Inflammatory macrophage treated with lipopolysaccharide for 1 hour (primary cell): ENCODE results near the gene RGS3.

Experiments used
- DNase-seq, 2 donors: peaks; one replicate each; pipeline ENCODE4 v3.0.0-alpha.2; 2020 to 2022

The RGS3 gene

DNA sequence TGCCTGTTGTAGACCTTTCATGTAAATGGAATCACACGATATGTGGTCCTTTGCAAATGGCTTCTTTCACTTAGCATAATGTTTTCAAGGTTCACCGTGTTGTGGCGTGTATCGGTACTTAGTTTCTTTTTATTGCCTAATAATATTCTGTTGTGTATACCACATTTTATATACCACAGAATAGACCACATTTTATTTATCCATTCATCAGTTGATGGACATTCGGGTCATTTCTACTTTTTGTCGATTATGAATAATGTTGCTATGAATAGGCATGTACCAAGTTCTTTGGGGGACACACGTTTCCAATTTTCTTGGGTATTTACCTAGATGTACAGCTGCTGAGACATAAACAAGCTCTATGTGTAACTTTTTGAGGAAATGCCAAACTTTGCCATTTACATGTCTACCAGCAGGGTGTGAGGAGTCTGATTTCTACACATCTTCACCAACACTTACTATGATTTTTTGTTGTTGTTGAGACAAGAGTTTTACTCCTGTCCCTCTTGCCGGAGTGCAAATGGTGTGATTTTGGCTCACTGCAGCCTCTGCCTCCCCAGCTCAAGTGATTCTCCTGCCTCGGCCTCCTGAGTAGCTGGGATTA lies 144.7 kb downstream of the RGS3 start:
- no peak for DNase-seq

- no peak for DNase-seq
These were observed 146.2 kb downstream of the RGS3 start for GRCh38 chr9:113609562-113610318.

- DNase-seq = no peak
These were observed 148.1 kb downstream of the RGS3 start for GRCh38 chr9:113611461-113612215.

DNA sequence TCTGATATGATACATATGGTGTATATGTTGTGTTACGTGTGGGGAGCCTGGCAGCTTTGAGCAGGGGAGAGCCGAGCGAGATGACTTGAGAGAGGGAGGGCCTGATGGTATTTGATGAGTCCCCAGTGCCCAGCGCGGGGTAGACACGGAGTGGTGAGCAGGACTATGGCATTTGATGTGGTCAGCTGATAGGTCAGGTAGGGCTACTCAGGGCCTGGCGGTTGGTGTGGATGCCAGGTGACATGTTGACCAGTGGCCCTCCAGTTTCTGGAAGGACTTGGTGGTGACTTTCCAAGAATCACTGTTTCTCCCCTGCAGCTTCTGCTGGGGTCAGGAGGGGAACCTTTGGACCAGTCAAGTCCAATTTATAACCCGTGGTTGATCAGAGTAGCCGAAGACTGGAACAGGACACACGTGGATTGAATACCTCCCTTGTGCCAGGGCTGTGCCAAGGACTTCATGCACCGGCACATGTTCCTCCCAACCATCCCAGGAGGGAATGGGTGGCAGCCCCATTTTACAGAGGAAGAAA lies 148.8 kb downstream of the RGS3 start:
- DNase-seq = no peak

GRCh38 chr9:113612828-113613227 lies 149.3 kb downstream of the RGS3 start:
- no peak for DNase-seq

DNA sequence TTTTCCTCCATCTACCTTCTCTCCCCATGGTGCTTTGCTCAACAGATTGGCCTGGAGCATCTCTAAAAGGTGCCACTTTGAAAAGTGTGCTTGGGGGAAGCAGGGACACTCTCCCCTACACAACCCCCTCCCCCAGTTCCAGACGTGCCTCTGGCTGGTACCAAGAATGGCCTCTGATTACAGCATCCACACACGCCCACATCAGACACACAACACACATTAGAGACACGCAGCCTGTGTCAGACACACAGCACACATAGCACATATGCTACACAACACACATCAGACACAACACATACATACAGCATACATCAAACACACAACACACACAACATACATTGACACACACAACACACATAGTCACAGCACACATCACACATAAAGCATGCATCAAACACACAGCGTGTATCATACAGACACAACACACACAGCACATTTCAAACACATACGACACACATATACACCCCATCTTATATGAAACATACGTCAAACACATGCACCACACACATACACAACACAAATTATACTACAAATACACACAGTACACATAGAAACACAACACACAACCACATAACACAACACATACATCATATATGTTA lies 150.4 kb downstream of the RGS3 start:
- DNase-seq = no peak

DNA sequence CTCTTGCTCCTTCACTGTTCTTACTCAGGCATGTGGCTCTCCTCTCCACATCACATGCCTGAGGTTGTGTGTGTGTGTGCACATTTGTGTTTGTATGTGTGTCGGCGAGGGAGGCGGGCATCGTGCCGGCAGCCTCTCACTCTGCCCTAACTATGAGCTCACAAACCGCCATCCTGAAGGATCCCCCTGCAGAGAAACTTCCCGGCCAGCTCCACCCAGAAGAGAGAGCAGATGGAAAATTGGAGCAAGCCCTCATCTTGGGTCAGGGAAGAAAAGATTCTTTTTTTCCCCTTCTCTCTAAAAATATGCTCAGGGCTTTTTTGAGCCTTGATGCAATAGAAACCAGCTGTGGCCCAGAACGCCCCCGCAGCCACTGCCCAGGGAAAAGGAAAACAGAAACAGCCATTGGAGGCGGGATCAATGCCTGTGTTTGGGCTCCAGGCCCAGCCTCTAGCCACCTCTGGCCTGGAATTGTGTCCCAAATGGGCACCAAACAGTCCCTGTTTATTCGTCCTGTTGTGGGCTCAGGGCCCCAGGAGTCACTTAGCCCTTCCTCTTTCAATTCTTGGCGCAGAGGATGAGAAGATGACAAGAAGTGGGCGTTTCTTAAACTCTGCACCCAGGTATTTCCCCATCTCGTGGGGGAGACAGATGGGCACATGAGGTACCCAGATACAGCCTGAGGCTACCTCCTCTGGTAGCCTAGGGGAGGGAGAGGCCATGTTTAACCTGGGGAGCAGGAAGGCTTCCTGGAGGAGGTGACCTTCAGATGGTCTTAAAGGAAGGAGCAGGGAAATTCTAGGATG lies 151.5 kb downstream of the RGS3 start:
- DNase-seq = peak; percentile 66 to 78

GRCh38 chr9:113616116-113616515 lies 152.6 kb downstream of the RGS3 start:
- no peak for DNase-seq

DNA sequence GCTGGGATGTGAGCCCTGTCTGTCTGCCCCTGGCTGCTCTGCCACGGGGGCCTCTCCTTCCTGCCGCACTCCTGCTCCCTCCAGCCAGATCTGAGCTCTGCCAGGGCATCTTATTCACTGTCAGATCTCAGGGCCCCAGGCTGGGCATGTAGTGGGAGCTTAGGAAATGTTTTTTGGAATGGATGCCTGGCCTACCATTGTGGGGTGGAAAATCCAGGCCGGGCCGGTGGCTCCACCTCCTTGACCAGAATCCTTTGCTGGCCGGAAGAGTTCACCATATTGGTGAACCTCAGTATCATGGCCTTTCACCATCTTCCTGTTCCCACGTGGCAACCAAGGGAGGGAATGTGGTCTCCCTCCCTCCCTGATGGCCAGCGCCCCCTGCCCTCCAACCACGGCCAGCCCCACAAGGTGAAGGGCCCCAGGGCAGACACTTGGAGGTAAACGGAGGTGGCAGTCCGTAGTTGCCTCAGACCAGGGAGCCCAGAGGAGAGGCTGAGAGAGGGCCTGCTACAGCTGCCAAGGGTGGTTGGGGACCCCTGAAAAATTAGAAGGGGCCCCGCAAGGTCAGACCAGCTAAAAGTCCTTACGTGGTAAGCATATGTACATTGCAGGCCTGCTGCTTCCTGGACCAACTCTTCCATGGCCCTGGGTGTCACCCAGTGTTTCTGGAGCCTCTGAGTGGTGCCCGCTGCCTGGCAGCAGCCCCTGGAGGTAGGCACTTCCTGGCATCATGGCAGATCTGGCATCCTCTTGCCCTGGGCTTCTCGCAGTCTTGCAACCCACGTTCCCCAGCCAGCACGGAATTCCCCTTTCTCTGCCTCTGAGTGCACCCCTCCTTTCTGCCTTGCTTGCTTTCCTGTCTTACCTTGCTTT lies 153.3 kb downstream of the RGS3 start:
- no peak for DNase-seq

DNA sequence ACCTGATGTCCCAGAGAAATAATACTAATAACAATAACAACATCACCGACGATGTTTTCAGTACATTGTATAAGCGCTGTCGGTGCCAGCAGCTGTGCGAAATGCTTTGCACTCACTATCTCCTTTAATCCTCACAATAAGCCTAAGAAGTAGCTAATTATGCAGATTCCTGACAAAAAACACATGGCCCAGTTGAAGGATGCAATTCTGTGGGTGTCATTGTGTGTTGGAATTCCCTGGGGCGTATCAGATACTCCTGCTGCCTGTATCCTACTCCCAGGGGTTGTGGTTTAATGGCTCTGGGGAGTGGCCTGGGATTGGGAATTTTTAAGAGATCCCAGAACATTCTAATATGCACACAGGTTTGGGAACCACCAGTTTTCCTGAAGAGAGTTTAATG lies 154.0 kb downstream of the RGS3 start:
- no peak for DNase-seq

DNA sequence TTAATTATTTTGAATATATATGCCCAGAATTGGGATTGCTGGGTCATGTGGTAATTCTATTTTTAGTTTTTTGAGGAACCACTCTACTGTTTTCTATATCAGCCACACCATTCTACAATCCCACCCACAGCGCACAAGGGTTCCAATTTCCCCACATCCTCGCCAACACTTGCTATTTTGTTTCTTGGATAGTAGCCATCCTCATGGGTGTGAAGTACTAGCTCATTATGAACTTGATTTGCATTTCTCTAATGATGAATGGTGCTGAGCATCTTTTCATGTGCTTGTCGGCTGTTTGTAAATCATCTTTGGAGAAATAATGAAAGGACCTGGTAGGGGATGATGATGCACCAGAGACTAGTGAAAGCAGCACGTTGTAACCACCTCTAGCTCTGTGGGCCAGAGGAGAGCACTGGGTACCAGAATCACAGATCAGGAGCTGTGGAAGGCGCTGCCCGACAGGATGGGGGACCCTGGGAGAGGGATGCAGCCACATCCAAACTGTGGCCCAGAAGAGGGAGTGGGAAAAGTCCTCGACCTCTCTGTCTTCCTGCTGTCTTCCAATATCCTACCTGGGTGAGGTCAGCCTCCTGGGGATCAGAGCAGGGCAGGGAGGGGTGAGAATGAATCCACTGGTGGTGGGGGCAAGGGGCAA lies 155.4 kb downstream of the RGS3 start:
- no peak for DNase-seq

- no peak for DNase-seq
These were observed 156.2 kb downstream of the RGS3 start for GRCh38 chr9:113619491-113620376.

GRCh38 chr9:113620377-113621161 lies 157.0 kb downstream of the RGS3 start:
- no peak for DNase-seq

GRCh38 chr9:113621309-113621791 lies 157.8 kb downstream of the RGS3 start:
- DNase-seq = no peak

DNA sequence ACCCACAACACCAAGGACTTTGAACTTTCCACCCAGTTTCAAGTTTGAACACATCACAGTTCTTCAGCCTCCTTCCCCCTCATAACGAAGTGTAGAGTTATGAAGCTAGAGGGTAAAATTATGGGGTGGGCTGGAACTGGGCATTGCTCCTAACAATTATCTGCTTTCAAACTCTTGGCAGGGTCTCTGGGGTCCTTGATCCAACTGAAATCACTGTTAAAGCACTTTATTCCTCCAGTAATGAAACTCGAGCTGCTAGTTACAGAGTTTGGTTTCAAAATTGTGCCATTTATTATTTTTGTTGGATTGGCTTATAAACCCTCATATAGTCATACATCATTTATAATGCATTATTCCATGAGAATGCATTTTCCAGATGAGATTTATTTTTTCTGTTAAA lies 158.5 kb downstream of the RGS3 start:
- DNase-seq = no peak

DNA sequence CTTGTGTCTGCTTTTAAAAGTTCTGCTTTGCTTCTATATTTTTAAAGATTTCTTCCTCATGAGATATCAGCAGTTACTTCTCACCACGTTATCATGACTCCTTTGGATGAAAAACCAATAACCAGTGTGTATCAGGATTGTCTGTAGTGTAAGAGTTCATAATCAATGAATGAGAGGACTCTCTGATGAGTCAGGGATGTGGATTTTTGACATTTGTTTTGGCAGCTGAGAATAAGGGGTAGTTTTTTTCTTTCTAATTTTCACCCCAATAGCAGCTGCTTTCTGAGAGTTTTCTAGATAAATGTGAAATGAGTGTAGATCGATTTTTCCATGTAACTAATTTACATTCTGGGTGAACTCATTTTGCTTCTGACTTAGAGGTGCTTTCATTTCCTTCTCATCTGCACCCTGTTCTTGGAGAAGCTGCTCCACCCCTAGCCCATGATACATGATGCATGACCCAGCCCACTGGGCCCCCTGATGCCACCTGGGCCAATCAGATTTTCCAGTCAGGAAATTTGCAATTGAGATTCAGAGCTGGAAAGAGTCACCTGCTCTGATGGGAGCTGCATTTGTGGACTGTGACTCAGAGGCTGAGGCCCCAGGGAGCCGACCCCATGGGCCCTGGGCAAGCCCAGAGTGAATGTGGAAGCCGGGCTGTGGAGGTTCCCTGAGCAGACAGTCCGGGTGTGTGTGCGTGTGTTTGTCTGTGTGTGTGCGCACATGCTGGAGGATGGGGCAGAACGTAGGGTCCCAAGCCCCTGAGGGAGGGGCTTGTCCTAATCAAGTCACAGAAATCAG lies 159.3 kb downstream of the RGS3 start:
- DNase-seq = peak in 1 of 2 donors; percentile 34

- no peak for DNase-seq
These were observed 160.4 kb downstream of the RGS3 start for GRCh38 chr9:113623851-113624485.
